CD4-positive, alpha-beta T cell treated with Interleukin-15 for 4 hours (primary cell): ENCODE results near the gene FCHO2.
A peak's percentile ranks its signal among the peaks of the same experiment; 100 is the strongest.
"Not testable (repeated sequence)": the region's sequence is repeated elsewhere in the genome, so short reads cannot be mapped to it uniquely, and the experiment has no call there.

Experiments used
- DNase-seq: peaks from one replicate; pipeline ENCODE4 v3.0.0-alpha.2; 2020; ENCODE audit warnings: low spot score

Gene FCHO2

DNA sequence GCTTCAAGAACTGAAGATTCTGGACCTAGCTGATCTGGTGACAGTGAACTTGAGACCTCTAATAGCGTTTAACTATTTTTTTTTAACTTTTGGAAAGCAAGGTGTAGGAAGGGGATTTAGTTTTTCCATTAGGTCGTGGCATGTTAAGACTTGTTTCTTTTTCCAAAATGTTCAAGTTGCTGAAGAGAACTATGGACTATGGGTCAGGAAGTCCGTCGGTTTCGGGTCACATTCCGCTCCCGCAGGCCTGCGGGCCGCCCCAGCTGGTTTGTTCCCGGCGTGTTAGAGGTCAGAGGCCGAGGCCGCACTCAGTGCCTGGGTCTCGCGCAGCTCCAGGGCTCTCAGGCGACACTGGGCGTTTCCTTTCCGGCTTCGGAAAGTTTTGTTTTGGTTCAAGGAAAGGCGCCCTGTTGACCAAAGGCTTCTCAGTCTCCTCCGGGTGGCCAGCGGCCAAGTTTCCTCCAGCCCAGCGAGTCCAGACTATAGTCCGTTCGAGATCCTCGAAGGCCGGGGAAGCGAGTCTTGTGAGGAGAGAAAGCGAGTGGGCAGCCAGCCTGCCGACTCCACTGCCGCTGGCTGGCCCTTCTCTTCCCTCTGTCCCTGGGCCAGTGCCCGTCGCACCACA lies 586 bp upstream of the FCHO2 start:
- DNase-seq = no peak

DNA sequence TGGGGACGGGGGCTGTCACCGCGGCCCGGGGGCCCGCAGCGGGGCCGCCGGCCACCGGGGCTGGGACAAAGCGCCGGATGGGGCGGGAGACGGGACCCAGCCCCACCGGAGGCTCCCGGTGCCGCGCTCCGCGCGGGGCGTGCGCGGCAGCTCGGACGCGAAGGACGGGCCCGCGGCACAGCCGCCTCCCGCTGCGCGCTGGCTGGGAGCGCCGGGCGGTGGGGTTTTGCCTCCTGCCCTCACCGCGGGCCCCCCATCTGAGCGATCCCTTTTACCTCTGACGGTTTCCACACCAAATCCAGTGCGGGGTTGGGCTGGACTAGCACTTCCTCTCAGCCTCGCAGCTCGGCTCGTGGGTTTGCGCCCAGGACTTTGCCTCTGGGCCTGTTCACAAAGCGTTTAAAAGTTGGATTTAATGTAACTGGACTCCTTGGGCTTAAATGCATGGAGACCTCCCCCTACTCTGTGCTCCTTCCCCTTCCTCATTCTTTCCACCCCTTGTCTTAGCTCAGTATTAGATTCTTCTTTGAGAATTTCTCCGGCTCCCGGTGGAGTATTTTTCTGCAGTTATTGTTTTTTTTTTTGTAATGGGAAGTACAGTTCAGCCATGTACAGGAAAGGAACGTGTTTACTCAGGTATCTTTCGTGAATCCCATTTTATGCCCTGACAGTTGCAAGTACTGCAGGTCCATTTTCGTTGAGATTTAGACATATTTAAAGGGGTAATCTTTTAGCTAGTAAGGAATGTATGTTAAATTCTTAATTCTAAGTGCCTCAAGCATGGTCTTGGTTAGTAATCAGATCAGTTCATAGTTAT lies 691 bp downstream of the FCHO2 start:
- DNase-seq = peak; percentile 2

DNA sequence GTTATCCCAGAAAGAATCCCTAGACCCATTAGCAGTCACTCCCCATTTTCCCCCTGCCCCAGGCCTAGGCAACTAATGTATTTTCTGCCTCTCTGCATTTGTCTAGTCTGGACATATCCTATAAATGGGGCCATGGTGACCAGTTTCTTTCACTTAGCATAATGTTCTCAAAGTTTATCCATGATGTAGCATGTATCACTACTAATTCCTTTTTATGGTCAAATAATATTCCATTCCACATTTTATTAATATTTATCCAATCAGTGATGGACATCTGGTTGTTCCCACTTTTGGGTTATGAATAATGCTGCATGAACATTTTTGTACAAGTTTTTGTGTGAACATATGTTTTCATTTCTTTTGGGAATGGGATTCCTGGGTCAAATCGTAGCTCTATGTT lies 1.5 kb downstream of the FCHO2 start:
- no peak for DNase-seq

DNA sequence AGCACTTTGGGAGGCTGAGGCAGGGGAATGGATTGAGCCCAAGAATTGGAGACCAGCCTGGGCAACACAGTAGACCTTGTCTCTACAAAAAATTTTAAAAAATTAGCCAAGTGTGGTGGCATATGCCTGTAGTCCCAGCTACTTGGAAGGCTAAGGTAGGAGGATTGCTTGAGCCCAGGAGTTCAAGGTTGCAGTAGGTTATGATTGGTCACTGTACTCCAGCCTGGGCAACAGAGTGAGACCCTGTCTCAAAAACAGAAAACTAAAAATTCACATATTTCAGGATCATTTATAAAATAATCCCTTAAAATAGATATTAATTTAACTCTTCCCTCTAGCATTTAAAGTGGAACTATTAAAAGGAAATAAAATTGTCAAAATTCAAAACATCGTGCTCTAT lies 3.4 kb downstream of the FCHO2 start:
- no peak for DNase-seq

DNA sequence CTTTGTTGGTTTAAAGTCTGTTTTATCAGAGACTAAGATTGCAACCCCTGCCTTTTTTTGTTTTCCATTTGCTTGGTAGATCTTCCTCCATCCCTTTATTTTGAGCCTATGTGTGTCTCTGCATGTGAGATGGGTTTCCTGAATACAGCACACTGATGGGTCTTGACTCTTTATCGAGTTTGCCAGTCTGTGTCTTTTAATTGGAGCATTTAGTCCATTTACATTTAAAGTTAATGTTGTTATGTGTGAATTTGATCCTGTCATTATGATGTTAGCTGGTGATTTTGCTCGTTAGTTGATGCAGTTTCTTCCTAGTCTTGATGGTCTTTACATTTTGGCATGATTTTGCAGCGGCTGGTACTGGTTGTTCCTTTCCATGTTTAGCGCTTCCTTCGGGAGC lies 18.6 kb downstream of the FCHO2 start:
- DNase-seq = not testable (repeated sequence)

DNA sequence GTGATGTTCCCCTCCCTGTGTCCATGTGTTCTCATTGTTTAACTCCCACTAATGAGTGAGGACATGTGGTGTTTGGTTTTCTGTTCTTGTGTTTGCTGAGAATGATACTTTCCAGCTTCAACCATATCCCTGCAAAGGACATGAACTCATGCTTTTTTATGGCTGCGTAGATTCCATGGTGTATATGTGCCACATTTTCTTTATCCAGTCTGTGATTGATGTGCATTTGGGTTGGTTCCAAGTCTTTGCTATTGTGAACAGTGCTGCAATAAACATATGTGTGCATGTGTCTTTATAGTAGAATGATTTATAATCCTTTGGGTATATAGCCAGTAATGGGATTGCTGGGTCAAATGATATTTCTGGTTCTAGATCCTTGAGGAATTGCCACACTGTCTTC lies 21.0 kb downstream of the FCHO2 start:
- not testable (repeated sequence) for DNase-seq

DNA sequence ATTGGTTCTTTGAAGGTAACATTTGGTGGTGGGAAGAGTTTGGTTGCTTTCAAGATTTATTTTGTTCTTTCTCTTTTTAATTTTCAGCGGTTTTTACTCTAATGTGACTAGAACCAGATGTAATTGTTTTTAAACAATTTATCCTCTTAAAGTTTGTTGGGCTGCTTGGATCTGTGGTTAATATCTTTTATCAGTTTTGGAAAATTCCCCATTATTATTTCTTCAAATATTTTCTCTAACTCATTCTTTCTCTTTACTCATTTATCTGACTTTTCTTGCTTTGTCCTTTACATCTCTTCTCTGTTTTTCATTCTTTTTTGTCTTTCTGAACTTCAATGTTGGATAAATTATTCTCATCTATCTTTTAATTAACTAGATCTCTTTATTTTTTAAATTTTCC lies 29.9 kb downstream of the FCHO2 start:
- no peak for DNase-seq

DNA sequence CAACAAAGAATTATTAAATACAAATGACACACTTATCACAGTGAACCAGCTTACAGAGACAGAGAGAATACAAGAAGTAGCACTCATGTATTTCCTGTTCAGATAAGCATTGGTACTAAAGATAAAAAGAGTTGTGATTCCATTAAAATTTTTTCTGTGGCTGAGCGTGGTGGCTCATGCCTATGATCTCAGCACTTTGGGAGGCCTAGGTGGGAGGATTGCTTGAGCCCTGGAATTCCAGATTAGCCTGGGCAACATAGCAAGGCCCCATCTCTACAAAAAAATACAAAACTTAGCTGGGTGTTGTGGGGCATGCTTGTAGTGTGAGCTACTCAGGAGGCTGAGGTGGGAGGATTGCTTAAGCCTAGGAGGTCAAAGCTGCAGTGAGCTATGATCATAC lies 32.9 kb downstream of the FCHO2 start:
- DNase-seq = no peak

DNA sequence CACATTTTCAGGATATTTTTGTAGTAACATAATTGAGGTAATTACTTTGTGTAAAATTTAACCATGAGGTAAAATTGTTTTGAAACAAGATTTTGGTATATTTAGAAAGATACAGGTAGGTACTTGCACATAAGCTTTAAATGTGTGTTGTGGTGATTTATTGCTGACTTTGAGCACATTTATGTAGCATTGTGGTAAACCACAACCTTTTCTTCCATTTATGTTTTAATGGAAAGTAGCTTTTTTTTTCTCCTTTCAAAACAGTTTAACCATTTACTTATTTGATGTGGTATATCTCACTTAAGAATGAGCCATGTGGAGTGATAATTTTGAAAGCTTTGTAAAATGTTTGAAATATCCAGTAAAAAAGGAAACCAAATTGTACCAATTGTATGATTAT lies 35.6 kb downstream of the FCHO2 start:
- DNase-seq = no peak

DNA sequence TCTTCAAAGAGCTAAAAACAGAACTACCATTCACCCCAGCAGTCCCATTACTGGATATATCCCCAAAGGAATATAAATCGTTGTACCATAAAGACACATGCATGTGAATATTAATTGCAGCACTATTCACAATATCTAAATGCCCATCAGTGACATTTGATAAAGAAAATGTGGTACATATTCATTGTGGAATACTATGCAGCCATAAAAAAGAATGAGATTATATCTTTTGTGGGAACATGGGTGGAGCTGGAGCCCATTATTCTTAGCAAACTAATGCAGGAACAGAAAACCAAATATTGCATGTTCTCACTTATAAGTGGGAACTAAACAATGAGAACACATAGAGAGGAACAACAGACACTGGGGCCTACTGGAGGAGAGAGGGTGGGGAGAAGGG lies 38.7 kb downstream of the FCHO2 start:
- DNase-seq = no peak

DNA sequence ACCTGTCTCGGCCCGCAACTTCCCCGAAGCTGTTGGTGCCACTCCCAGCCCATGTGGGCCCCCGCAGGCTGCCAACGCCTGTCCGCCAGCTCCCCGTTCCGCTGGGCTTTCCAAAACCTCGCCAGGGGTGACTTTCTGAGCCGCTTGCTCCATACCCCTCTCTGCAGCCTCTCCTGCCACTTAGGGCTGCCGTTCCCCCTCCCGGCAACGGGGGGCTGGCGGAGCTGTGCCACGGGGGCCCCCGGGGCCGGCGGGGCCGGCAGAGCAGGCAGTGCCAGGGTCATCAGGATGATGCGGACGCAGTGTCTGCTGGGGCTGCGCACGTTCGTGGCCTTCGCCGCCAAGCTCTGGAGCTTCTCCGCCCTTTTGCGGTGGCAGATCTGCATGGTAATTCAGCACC lies 40.8 kb downstream of the FCHO2 start:
- no peak for DNase-seq

DNA sequence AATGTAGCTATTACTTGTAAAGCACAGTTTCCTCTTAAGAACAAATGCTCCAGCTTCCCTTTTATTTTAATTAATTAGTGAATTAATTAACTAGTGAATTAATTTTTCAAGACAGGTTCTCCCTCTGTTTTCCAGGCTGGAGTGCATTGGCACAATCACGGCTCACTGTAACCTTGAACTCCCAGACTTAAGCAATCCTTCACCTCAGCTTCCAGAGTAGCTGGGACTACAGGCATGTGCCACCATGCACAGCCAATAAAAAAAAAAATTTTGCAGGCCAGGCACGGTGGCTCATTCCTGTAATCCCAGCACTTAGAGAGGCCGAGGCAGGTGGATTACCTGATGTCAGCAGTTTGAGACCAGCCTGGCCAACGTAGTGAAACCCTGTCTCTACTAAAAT lies 44.1 kb downstream of the FCHO2 start:
- DNase-seq = no peak

DNA sequence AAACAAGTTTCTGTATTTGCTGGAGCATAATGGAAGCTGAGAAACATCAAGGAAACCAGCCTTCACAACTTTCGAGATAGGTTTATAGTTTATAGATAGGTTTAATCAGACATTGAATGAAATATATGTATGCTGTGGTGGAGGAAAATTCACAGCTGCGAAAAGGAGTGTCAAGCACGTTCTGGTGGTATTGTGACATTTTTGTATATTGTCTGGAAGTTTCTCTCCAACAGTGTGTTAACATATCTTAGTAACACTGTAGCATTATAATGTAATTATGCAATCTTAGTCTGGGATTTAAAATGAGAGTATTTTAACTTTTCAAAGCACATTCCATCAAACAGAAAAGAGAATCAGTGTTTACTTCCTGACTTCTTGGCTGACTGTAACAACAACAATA lies 50.0 kb downstream of the FCHO2 start:
- no peak for DNase-seq

DNA sequence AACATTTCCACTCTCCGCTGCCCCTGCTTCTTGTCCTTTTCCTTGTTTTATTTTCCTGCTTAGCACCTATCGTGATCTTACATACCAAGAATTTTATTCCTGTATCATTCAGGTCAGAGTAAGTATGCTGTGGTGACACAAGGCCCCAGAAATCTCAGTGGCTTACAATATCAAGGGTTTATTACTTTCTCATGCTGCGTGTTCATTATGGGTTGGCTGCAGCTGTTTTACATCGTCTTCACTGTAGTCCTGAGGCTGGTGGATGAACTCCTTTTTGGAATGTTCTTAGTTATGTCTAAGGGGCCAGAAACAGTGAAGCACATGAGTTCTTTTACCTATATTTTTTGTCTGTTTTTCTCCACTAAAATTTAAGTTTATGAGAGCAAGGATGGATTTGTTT lies 51.2 kb downstream of the FCHO2 start:
- no peak for DNase-seq

DNA sequence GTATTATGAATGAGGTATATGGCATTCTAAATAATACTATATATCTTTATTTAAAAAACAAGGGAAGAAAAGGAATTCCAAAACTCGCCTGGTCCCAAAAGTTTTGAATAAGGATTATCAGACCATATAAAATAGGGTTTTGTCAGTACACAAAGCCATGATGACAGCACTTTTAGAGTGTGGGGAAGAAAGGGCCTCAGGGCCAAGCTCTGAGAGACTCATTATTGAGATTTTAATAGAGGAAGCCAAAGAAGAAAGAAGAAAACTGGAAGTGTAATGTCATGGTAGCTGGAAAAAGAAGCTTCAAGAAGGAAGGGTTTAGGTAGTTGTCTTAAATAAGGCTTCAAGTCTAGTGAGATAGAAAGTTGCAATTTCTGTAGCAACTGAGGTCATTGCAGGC lies 53.0 kb downstream of the FCHO2 start:
- no peak for DNase-seq

DNA sequence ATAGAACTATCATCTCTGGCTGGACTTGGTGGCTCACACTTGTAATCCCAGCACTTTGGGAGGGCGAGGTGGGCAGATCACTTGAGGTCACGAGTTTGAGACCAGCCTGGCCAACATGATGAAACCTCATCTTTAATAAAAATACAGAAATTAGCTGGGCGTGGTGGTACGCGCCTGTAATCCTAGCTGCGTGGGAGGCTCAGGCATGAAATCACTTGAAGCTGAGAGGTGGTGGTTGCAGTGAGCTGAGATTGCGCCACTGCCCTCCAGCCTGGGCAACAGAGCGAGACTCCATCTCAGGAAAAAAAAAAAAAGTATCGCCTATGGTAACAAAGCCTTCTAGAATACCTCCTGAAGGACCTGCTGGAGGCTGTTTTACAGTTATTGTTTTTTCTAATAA lies 55.8 kb downstream of the FCHO2 start:
- DNase-seq = not testable (repeated sequence)

DNA sequence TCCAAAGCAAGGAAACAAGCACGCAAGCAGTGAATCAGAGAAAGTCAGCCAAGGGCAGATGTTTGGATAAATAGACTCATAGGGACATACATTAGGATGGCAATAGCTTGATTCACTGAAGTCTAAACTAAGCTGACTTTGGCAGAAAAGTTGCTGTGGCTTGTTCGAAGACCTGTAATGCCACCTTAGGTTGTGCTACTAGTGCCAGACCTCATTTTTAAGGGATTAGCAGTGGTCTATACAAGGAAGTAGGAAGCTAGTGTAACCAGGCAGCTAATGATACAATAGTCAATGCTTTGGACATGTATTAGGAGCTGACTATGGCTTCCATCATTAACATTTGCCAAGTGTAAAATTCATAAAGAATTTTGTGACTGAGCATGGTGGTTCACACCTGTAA lies 63.1 kb downstream of the FCHO2 start:
- DNase-seq = no peak

DNA sequence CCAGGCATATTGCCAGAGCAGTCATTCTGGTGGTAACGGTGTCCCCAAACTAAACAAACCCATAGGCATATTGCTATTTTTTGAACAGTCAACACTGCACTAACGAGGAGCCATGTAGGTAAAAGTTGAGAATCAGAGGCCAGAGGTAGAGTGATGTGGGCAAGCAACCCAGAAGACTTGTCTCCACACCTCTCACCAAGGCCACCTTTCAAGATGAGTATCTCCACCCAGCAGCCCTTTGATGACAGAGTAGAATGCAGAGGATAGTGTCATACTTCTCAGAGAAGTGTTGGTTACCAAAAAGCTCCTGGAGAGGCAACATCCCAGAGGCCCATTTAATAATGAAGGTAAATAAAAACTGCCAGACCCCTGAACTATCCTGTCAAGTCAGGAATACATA lies 63.9 kb downstream of the FCHO2 start:
- DNase-seq = no peak

DNA sequence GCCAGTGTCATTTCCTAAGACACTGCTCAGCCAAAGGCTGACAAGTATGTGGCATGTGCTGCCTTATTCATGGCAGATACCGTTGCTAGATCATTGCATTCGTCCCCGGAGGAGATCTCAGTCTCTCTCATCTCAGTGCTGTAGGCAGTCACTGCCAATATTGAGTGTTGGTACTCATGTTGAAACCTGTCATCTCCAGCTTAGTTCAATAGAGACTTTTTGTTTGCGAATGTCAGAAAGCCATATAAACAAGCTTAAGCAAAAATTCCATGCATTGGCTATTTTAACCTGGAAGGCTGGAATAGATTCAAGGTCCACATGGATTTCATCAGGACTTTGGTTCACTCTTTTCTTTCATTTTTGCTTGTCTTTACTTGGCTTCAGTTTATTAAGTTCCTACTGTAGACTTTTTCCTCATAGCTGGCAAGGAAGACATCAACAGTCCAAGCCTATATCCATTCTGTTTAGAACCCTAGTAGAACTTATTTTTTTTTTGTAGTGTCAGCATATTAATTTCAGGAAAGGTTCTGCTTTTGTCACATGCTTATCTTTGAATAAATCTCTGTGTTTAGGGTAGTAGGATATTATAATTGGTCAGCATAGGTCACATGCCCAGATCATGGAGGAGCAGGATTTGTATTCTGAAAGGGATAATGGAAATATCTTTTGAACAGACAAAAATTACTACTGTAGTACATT lies 66.8 kb downstream of the FCHO2 start:
- no peak for DNase-seq

DNA sequence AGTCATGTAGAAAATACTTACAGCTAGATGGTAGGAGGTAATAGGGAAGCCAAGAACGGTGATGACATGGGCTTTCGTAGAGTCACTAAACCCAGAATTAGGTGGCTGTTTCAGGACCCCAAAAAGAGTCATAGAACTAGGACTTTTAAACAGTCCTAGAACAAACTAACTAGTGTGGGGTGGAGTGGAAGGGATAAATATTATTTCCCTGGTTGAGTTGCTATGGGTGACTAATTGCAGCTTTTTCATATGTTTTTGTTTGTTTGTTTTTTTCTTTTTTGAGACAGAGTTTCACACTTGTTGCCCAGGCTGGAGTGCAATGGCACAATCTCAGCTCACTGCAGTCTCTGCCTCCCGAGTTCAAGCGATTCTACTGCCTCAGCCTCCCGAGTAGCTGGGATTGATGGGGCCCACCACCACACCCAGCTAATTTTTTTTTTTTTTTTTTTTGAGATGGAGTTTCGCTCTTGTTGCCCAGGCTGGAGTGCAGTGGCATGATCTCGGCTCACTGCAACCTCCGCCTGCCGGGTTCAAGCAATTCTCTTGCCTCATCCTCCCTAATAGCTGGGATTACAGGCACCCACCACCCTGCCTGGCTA lies 69.2 kb downstream of the FCHO2 start:
- not testable (repeated sequence) for DNase-seq

DNA sequence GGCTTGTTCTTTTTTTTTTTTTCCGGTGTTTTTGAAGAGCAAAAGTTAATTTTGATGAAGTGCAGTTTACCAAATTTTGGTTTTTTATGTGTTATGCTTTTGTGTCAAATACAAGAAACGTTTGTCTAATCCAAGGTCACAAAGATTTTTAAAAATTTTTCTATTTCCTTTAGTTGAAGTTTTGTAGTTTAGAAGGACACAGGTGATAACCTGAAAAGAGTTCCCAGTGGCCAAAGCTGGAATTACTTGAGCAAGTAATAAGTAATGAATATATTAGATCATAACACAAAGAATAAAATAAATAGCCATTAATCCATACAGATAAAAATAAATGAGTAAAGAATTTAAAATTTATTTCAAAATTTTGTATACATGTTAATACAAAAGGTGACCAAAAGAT lies 71.5 kb downstream of the FCHO2 start:
- no peak for DNase-seq

DNA sequence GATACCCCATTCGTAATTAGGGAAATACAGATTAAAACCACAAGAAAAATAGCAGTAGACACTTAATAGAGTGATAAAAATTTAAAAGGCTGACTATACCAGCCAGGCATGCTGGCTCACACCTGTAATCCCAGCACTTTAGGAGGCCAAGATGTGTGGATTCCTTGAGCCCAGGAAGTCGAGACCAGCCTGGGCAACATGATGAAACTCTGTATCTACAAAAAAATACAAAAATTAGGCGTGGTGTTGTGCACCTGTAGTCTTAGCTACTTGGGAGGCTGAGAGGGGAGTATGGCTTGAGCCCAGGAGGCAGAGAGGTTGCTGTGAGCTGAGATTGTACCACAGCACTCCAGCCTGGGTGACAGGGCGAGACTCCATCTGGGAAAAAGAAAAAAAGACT lies 72.0 kb downstream of the FCHO2 start:
- no peak for DNase-seq

DNA sequence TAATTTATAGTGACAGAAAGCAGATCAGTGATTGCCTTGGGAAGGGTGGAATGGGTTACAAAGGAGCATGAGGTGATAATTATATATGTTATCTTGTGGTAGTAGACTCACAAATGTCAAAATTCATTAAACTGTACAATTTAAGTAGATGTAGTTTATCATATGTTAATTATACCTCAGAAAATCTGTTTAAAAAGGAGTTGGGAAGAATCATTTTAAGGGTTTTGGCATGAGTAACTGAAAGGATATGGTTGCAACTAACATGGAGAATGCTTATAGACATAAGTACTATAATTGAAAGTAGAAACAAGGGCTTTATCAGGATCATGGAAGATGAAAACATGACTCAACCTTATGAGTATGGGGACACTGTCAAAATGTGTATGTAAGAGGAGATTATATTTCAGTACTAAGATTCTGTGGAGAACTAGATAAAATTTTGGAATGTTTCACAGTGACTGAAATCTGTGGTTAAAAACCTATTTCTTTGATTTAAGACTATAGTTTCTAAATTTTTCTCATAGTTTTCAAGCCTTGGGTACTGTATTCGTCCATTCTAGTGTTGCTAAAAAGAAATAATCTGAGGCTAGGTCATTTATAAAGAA lies 73.3 kb downstream of the FCHO2 start:
- DNase-seq = no peak
